Activated CD4-positive, alpha-beta T cell treated with anti-CD3 and anti-CD28 coated beads, Interleukin-2, amount 50 U/mL, for 1 hour (primary cell): ENCODE measurements around the gene MGAT4B.

Source experiments
- DNase-seq: peaks from one replicate; pipeline ENCODE4 v3.0.0-alpha.2; 2020

Gene MGAT4B

GRCh38 chr5:179824745-179825112 lies 18.1 kb upstream of the MGAT4B start:
- DNase-seq, result no peak

- no peak for DNase-seq
These were observed 17.5 kb upstream of the MGAT4B start for GRCh38 chr5:179823937-179824744.

GRCh38 chr5:179822444-179822990 lies 15.9 kb upstream of the MGAT4B start:
- DNase-seq, result no peak

- DNase-seq, result no peak
These were observed 15.4 kb upstream of the MGAT4B start for GRCh38 chr5:179822059-179822432.

- DNase-seq, result peak; percentile 83
These were observed 14.8 kb upstream of the MGAT4B start for GRCh38 chr5:179821298-179822058.

GRCh38 chr5:179820483-179821297 lies 14.0 kb upstream of the MGAT4B start, which contains the start of gene SQSTM1:
SQSTM1 (plus strand) TSS chr5:179820905; CDS start chr5:179820937, 32 bp downstream.
- DNase-seq, result peak; percentile 79

GRCh38 chr5:179820127-179820482 lies 13.4 kb upstream of the MGAT4B start:
- no peak for DNase-seq

- DNase-seq, result no peak
These were observed 12.8 kb upstream of the MGAT4B start for GRCh38 chr5:179819296-179820126.

GRCh38 chr5:179818746-179819295 lies 12.2 kb upstream of the MGAT4B start:
- peak; percentile 83 for DNase-seq

GRCh38 chr5:179817890-179818745 lies 11.5 kb upstream of the MGAT4B start:
- no peak for DNase-seq

GRCh38 chr5:179817470-179817840 lies 10.8 kb upstream of the MGAT4B start:
- DNase-seq, result no peak

GRCh38 chr5:179816796-179817469 lies 10.3 kb upstream of the MGAT4B start:
- DNase-seq, result no peak

GRCh38 chr5:179816401-179816795 lies 9.7 kb upstream of the MGAT4B start:
- no peak for DNase-seq

- no peak for DNase-seq
These were observed 9.0 kb upstream of the MGAT4B start for GRCh38 chr5:179815491-179816249.

- DNase-seq, result no peak
These were observed 7.4 kb upstream of the MGAT4B start for GRCh38 chr5:179814090-179814489.

GRCh38 chr5:179812997-179813607 lies 6.4 kb upstream of the MGAT4B start:
- DNase-seq, result no peak

GRCh38 chr5:179812135-179812825 lies 5.6 kb upstream of the MGAT4B start:
- no peak for DNase-seq

GRCh38 chr5:179805529-179806249 lies 977 bp downstream of the MGAT4B start:
- DNase-seq, result no peak
